Lower leg skin (tissue), 4 donors: Measurements from ENCODE around the gene ZC3H18. TPM values are rescaled to one million over a fixed set of nuclear protein-coding genes. Genes with fewer than 3 reads are reported as not detected.

Experiments
- DNase-seq, 2 donors: peaks; one replicate each; pipeline ENCODE4 v3.0.0-alpha.2; 2019; ENCODE audit warnings: low spot score in 2 of 2
- H3K4me3 ChIP-seq: fragments of 200-600 bp; sonication (generic); 2 replicates; pipeline ENCODE4 v1.5.1; 2017; ENCODE audit warnings: mild to moderate bottlenecking, low read depth; ENCODE audit not compliant: poor library complexity, severe bottlenecking
- CTCF ChIP-seq, 3 donors: fragments of 450-650 bp; IDR thresholded peaks; one replicate each; pipeline ENCODE4 v1.5.1; 2016; ENCODE audit warnings: antibody characterized with exemption in 3 of 3, mild to moderate bottlenecking in 3 of 3, moderate library complexity in 2 of 3
- POLR2A ChIP-seq, 2 donors: fragments of 450-650 bp; IDR thresholded peaks; one replicate each; pipeline ENCODE4 v1.6.1; 2016 to 2017; ENCODE audit warnings: antibody characterized with exemption in 2 of 2, mild to moderate bottlenecking in 1 of 2, moderate library complexity in 1 of 2
- WGBS, 2 donors: methylation state at CpG; one replicate each; pipeline ENCODE4 v1.1.5; 2018; 5-methylcytosine and 5-hydroxymethylcytosine counted together
- intact Hi-C: fragments of 100-400 bp; cut with DNase I; formaldehyde crosslinking; loops from one replicate; pipeline ENCODE4 v1.15.0; 2023; ENCODE audit warnings: low total_unique reads
- total RNA-seq, 4 donors: library from RNA; depleted of rRNA; stranded (reverse); fragments of >200 nt; gene quantifications; one replicate each; pipeline ENCODE4 v1.1.0, GENCODE V29; 2016

The ZC3H18 gene
- total RNA-seq, 4 donors from 2014 or later, result 16.5 to 32.3 (median 18.5) TPM

- no peak for TF ChIP-seq POLR2A (IDR thresholded peaks at IDR 0.05)
- no peak for TF ChIP-seq CTCF (IDR thresholded peaks at IDR 0.05)
- DNase-seq, result no peak
- no peak overlapping the region for H3K4me3 ChIP-seq
- intact Hi-C loops, result loop anchor here (5.0 kb wide), 1 partner anchor 83 kb away; no protein-coding TSS in a partner anchor
- 52 to 72% methylated on average over 12 to 13 of the region's 18 CpGs for WGBS, 2 donors
Measured at GRCh38 chr16:88524973-88525662, 45.1 kb upstream of the ZC3H18 start.

GRCh38 chr16:88525663-88525990, 44.6 kb upstream of the ZC3H18 start:
- no peak for DNase-seq
- WGBS, 2 donors, result 50 to 54% methylated on average over 11 to 17 of the region's 17 CpGs
- no peak for TF ChIP-seq CTCF (IDR thresholded peaks at IDR 0.05)
- no peak for TF ChIP-seq POLR2A (IDR thresholded peaks at IDR 0.05)

GRCh38 chr16:88526008-88526905, 43.9 kb upstream of the ZC3H18 start:
- no peak for DNase-seq
- WGBS, 2 donors, result 59 to 72% methylated on average over 16 to 22 of the region's 29 CpGs
- no peak for TF ChIP-seq POLR2A (IDR thresholded peaks at IDR 0.05)
- no peak for TF ChIP-seq CTCF (IDR thresholded peaks at IDR 0.05)
- intact Hi-C loops, result loop anchor here (5.0 kb wide), 1 partner anchor 84 kb away; no protein-coding TSS in a partner anchor
- no peak overlapping the region for H3K4me3 ChIP-seq

More at GRCh38 chr16:88525663-88525990, 44.6 kb upstream of the ZC3H18 start:
- intact Hi-C loops, result loop anchor here (5.0 kb wide), 1 partner anchor 83 kb away; no protein-coding TSS in a partner anchor
- no peak overlapping the region for H3K4me3 ChIP-seq

GRCh38 chr16:88526906-88527185, 43.4 kb upstream of the ZC3H18 start:
- intact Hi-C loops, result loop anchor here (5.0 kb wide), 1 partner anchor 85 kb away; no protein-coding TSS in a partner anchor
- TF ChIP-seq CTCF (IDR thresholded peaks at IDR 0.05) (no peak), POLR2A (IDR thresholded peaks at IDR 0.05) (no peak)
- 72 to 80% methylated on average over 5 to 9 of the region's 9 CpGs for WGBS, 2 donors

GRCh38 chr16:88527186-88527936, 42.8 kb upstream of the ZC3H18 start:
- WGBS, 2 donors, result 37 to 52% methylated on average over 7 to 14 of the region's 32 CpGs

More at GRCh38 chr16:88526906-88527185, 43.4 kb upstream of the ZC3H18 start:
- no peak overlapping the region for H3K4me3 ChIP-seq
- DNase-seq, result no peak

More at GRCh38 chr16:88527186-88527936, 42.8 kb upstream of the ZC3H18 start:
- no peak overlapping the region for H3K4me3 ChIP-seq
- intact Hi-C loops, result loop anchor here (5.0 kb wide), 1 partner anchor 85 kb away; no protein-coding TSS in a partner anchor
- no peak for DNase-seq
- TF ChIP-seq CTCF (IDR thresholded peaks at IDR 0.05), result peak in 1 of 3 donors; percentile 8
- TF ChIP-seq POLR2A (IDR thresholded peaks at IDR 0.05), result no peak
